ENCODE data around the gene B3GNT8. TPM values are rescaled to one million over a fixed set of nuclear protein-coding genes. Genes with fewer than 3 reads are reported as not detected.

Gene B3GNT8
- total and polyA plus RNA-seq, 9 of the 15 experiments (the other 6 are each of a cell fraction or from before 2014, with no cell fraction given): 0.11 to 2.9 (median 0.65) TPM; not detected in 2

- TF ChIP-seq REST (IDR thresholded peaks at IDR 0.05; ENCODE audit: borderline replicate concordance) (peak; percentile 47; the same call in 1 of the 2 replicates), REST (CRISPR knock-in tag; IDR thresholded peaks at IDR 0.05; ENCODE audit: low read depth) (no peak), ZC3H8 (IDR thresholded peaks at IDR 0.05) (no peak), ZNF707 (CRISPR knock-in tag; conservative IDR thresholded peaks at IDR 0.05) (no peak), SP1 (CRISPR knock-in tag; IDR thresholded peaks at IDR 0.05) (peak; percentile 83), CTBP1 (IDR thresholded peaks at IDR 0.05; ENCODE audit: borderline replicate concordance) (peak; percentile 35; the same call in 1 of the 2 replicates), MAX (CRISPR knock-in tag; IDR thresholded peaks at IDR 0.05) (peak; percentile 100), SLC30A9 (CRISPR knock-in tag; IDR thresholded peaks at IDR 0.05) (no peak), POLR2G (IDR thresholded peaks at IDR 0.05; ENCODE audit: low read depth, low read length) (peak; percentile 88), RHOXF2B (CRISPR knock-in tag; conservative IDR thresholded peaks at IDR 0.05) (0 out of 2 replicates have a peak, but pooled peaks have one; percentile 45), E2F4 (CRISPR knock-in tag; IDR thresholded peaks at IDR 0.05; ENCODE audit: low read depth) (0 out of 2 replicates have a peak, but pooled peaks have one; percentile 29), PHF8 (IDR thresholded peaks at IDR 0.05; ENCODE audit: borderline replicate concordance, low read length) (peak; percentile 86), ZKSCAN3 (CRISPR knock-in tag; IDR thresholded peaks at IDR 0.05) (no peak), WHSC1 (IDR thresholded peaks at IDR 0.05; ENCODE audit: low read length) (no peak), ZNF12 (CRISPR knock-in tag; IDR thresholded peaks at IDR 0.05) (0 out of 2 replicates have a peak, but pooled peaks have one; percentile 11), ZSCAN32 (CRISPR knock-in tag; IDR thresholded peaks at IDR 0.05) (0 out of 2 replicates have a peak, but pooled peaks have one; percentile 36), FOXM1 (IDR thresholded peaks at IDR 0.05; ENCODE audit: low read depth) (peak; percentile 69; the same call in 1 of the 2 replicates), FOXM1 (CRISPR knock-in tag; IDR thresholded peaks at IDR 0.05; ENCODE audit: low read depth) (no peak), BRD4 (IDR thresholded peaks at IDR 0.05) (no peak), ZKSCAN1 (IDR thresholded peaks at IDR 0.05; ENCODE audit: low read depth, low read length) (no peak)
These were observed 29.8 kb downstream of the B3GNT8 start, which contains the start of the genes BCKDHA and EXOSC5 (continued) for GRCh38 chr19:41397086-41398049.

All from K562 (cell line).